Chondrocyte (in vitro differentiated cells): Measurements from ENCODE around the gene CTSZ. TPM values are rescaled to one million over a fixed set of nuclear protein-coding genes. Genes with fewer than 3 reads are reported as not detected.

Experiments
- DNase-seq: peaks from one replicate; pipeline ENCODE4 v3.0.0; 2021; ENCODE audit warnings: mixed read lengths, low spot score
- H3K27ac Mint-ChIP-seq: one replicate; pipeline ENCODE4 v1.8.0; 2021; ENCODE audit warnings: mild to moderate bottlenecking, moderate library complexity, mixed read lengths; ENCODE audit not compliant: unreplicated experiment
- H3K27me3 Mint-ChIP-seq: 2 replicates; pipeline ENCODE4 v1.8.0; 2021; ENCODE audit warnings: low read depth, mixed read lengths
- H3K36me3 Mint-ChIP-seq: 2 replicates; pipeline ENCODE4 v1.8.0; 2021; ENCODE audit warnings: low read depth, mixed read lengths
- H3K4me1 Mint-ChIP-seq: 2 replicates; pipeline ENCODE4 v1.8.0; 2021; ENCODE audit warnings: low read depth, mild to moderate bottlenecking, mixed read lengths
- H3K4me3 Mint-ChIP-seq: one replicate; pipeline ENCODE4 v1.8.0; 2021; ENCODE audit warnings: mild to moderate bottlenecking, moderate library complexity, mixed read lengths; ENCODE audit not compliant: unreplicated experiment
- H3K9me3 Mint-ChIP-seq: 2 replicates; pipeline ENCODE4 v1.8.0; 2021; ENCODE audit warnings: low read depth, mixed read lengths
- total RNA-seq: library from RNA; stranded (reverse); gene quantifications from 3 replicates; pipeline ENCODE4 v1.2.1, GENCODE V29; 2021
- TF ChIP-seq, protein P1 (sequence below): fragments of 200-600 bp; sonication (generic); IDR thresholded peaks from 2 replicates; pipeline ENCODE4 v1.5.0; 2021; ENCODE audit warnings: antibody characterized with exemption, mild to moderate bottlenecking, moderate library complexity

The CTSZ gene
- total RNA-seq, 1 donor from 2014 or later, result 99.4 TPM

DNA sequence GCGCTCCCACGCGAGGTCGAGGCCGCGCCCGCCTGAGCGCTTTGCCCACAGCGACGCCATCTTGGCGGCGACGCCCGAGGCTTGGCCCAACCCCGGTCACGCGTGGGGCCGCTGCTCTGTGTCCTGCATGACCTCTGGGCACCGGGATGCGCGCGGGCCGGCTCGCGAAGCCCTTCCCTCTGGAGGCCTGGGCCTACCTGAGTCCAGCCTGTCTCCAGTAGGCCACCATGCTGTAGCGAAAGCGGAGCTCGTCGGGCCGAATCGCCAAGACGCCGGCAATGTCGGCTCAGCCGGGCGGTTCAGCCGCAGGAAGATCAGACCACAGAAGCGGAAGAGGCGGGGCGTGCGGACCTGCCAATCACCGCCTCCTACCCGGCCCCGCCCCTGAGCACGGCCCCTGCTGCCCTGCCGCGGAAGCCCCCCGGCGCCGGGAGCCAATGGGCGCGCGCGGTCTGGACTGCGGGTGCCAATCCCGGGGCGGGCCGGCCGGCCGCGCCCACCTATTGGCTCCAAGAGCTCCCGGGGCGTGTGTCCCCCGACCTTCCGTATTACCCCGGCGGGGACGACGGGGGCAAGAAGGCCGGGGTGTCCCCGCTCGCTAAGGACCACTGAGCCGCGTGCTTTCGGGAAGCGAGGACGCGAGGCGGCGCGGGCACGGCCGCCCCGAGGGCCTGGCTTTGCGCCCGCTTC is 25.1 kb upstream of the CTSZ start, which contains the start of gene ATP5F1E:
Gene ATP5F1E, minus strand, starts transcription at position 313 of the 690 bp plus-strand sequence. Its CDS starts 84 bp downstream, at position 229.
- H3K27ac Mint-ChIP-seq, result peak within 1 kb of the TSS; percentile 88
- TF ChIP-seq, protein P1, sequence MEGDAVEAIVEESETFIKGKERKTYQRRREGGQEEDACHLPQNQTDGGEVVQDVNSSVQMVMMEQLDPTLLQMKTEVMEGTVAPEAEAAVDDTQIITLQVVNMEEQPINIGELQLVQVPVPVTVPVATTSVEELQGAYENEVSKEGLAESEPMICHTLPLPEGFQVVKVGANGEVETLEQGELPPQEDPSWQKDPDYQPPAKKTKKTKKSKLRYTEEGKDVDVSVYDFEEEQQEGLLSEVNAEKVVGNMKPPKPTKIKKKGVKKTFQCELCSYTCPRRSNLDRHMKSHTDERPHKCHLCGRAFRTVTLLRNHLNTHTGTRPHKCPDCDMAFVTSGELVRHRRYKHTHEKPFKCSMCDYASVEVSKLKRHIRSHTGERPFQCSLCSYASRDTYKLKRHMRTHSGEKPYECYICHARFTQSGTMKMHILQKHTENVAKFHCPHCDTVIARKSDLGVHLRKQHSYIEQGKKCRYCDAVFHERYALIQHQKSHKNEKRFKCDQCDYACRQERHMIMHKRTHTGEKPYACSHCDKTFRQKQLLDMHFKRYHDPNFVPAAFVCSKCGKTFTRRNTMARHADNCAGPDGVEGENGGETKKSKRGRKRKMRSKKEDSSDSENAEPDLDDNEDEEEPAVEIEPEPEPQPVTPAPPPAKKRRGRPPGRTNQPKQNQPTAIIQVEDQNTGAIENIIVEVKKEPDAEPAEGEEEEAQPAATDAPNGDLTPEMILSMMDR, result no peak
- peaks cover 22% of the 10 kb centered on the region for H3K36me3 Mint-ChIP-seq
- peaks cover 49% of the 10 kb centered on the region for H3K4me1 Mint-ChIP-seq
- no peaks in the 10 kb centered on the region for H3K27me3 Mint-ChIP-seq
- H3K9me3 Mint-ChIP-seq, result no peaks in the 10 kb centered on the region
- H3K4me3 Mint-ChIP-seq, result peak within 1 kb of the TSS; percentile 88
- DNase-seq, result peak; percentile 98

DNA sequence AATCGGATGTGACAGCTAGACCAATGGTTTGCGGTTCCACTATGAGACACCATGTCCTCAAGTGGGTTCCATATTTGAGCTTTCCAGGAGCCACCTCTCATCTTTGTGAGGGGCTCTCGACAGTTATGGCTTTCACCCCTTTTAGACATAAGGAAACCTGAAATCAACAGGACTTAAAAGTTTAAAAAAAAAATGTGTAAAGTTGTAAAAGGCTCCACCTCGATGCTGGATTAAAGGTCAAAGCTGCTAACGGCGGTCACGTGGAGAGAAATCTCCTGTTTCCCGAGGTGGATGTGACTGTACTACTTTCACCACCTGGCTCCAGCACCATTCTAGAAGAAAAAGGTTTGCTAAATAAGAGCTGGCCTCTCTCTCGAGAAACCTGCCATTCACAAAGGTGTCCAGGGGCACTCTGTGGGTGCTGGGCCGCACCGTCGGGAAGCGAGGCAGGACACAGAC is 24.5 kb upstream of the CTSZ start:
- Mint-ChIP-seq H3K36me3 (peaks cover 21% of the 10 kb centered on the region), H3K9me3 (no peaks in the 10 kb centered on the region), H3K4me3 (peak overlapping the region; percentile 88), H3K27ac (peak overlapping the region; percentile 88), H3K27me3 (no peaks in the 10 kb centered on the region), H3K4me1 (peaks cover 54% of the 10 kb centered on the region)
- TF ChIP-seq, protein P1, result no peak
- DNase-seq, result no peak

DNA sequence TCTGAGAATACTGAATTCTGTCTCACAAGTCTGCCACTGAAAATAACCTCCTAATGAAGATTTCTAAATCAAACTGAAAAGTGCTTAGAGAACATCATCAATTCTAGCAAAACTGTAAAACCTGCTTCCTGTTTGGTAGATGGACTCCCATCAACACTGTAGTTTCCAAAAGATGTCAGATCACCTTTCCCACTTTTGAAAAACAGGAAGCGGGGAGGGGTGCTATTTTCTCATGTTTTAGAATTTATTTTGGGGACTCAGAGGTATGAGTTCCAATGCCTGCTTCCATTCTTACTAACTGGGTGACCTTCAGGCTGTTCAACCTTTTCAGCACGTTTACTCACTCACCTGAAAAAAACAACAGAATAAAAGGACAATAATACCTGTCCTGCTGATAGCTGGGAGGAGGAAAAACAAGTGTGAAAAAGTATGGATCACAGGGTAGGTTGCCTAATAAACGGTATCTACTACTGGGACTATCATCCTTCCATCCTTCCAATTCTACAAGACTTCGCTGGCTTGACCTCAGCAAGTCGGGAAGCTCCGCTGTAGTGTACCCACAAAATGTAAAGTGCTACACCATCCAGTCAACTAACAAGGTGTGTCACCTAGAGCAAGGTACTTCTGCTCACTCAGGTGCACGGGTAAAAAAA is 24.0 kb upstream of the CTSZ start:
- Mint-ChIP-seq H3K4me1 (peaks cover 56% of the 10 kb centered on the region), H3K27me3 (no peaks in the 10 kb centered on the region), H3K4me3 (peak overlapping the region; percentile 88), H3K27ac (peak overlapping the region; percentile 88), H3K36me3 (peaks cover 21% of the 10 kb centered on the region), H3K9me3 (no peaks in the 10 kb centered on the region)
- no peak for DNase-seq
- TF ChIP-seq, protein P1, result no peak

DNA sequence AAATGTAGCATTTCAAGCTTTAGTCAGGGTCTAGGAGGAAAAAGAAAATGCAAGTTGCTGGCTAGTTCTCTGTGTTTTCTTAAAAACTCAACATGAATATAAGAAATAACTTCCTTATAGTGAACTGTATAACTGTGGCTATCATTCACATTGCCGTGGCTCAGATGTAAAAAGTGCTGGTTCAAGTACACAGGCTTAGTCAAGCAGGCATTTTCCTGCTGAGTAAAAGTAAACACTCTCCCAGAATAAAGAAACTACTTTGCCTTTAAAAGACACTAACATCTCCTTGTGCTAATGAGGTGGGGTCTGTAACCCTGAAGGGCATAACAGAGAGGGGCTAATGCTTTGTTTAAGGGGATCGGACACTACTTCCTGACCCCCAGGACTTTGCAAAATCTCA is 21.8 kb upstream of the CTSZ start:
- no peak for DNase-seq
- Mint-ChIP-seq H3K36me3 (peaks cover 24% of the 10 kb centered on the region), H3K27me3 (no peaks in the 10 kb centered on the region), H3K9me3 (no peaks in the 10 kb centered on the region), H3K4me3 (peak overlapping the region; percentile 59), H3K27ac (peak overlapping the region; percentile 76), H3K4me1 (peaks cover 58% of the 10 kb centered on the region)
- TF ChIP-seq, protein P1, result no peak

DNA sequence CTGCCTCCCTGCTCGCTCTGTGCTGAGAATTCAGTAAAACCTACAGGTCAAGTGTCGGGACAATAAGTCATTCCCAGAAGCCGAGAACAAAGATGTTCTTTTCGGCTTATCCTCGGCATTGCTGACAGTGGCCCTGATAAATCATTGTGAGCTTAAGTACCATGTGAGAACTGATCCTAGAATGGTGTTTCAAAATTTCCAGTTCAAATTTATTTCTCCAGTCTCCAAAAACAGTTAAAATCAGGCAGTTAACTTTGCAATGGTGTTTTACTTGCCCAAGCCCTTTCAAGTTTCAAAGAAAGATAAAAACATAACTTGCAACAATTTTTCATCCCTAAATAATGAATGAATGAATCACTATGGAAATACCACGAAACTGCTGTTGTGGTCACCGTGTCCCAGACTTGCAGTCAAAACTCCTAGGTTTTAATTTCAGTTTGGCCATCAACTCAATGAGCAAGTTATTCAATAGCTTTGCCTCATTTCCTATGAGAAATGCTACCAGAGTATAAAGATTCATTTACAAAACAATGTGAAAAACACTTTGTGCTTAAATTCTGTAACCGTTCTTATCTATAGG is 20.8 kb upstream of the CTSZ start:
- TF ChIP-seq, protein P1, result no peak
- peak overlapping the region; percentile 72 for H3K27ac Mint-ChIP-seq
- DNase-seq, result no peak
- H3K4me1 Mint-ChIP-seq, result peaks cover 58% of the 10 kb centered on the region
- H3K36me3 Mint-ChIP-seq, result peaks cover 25% of the 10 kb centered on the region
- no peaks in the 10 kb centered on the region for H3K27me3 Mint-ChIP-seq
- no peaks in the 10 kb centered on the region for H3K9me3 Mint-ChIP-seq
- H3K4me3 Mint-ChIP-seq, result no peak overlapping the region
